ENCODE results near the gene METRN.

METRN gene

DNA sequence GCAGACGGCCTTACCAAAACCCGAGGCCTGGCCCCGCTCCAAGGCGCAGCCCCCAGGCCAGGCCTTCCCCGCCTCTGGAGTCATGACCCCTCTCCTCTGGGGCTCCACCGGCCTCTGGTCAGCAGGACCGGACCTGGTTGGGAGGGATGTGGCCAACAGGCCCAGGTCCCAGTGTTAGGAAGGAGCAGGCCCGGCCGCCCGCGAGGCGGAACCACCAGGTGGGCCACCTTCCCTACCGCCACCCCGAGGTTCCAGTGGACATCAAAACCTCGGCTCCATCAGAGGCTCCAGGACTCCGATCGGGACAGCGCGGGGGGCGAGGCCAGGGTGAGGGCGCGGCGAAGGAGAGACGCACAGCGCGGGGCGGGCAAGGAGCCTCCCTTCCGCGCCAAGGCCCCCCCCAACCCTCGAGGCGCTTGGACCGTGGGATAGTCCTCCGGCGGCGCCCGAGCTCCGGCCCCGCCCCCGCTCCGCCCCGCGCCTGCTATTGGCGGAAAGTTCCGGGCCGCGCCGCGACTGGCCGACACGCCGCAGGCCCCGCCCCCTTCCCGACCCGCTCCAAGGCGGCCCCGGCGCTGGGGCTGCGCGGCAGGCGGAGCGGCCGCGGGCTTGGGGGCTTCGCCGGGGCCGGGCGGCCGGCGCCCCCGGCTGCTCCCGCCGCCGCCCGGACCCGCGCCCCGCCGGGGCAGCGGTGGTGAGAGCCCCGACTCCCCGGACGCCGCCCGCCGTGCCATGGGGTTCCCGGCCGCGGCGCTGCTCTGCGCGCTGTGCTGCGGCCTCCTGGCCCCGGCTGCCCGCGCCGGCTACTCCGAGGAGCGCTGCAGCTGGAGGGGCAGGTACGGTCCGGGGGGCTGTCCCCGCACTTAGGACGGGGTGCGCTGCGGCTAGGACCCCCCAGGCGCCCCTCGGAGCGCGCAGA is at the start of gene METRN:
METRN (plus strand) TSS at position 561 of the 919 bp plus-strand sequence; CDS start at position 733, 172 bp downstream.
- peak; percentile 89 for DNase-seq (ENCODE audit: low spot score)

DNA sequence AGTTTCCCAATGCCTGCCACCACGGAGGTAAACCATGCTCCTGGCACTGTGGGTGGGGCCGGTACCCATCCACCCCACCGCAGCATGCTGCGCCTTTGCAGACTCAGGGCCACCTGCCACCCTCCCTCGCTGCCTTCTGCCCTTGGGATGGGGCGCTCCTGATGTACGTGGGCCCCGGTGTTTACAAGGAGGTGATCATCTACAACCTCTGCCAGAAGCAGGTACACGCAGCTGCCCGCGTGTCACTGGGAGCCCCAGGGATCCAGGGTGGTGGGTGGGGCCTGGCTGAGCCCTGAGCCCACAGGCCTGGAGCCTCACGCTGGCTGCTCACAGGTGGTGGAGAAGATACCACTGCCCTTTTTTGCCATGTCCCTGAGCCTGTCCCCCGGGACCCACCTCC is 48.3 kb upstream of the METRN start:
- no peak for DNase-seq (ENCODE audit: low spot score)

DNA sequence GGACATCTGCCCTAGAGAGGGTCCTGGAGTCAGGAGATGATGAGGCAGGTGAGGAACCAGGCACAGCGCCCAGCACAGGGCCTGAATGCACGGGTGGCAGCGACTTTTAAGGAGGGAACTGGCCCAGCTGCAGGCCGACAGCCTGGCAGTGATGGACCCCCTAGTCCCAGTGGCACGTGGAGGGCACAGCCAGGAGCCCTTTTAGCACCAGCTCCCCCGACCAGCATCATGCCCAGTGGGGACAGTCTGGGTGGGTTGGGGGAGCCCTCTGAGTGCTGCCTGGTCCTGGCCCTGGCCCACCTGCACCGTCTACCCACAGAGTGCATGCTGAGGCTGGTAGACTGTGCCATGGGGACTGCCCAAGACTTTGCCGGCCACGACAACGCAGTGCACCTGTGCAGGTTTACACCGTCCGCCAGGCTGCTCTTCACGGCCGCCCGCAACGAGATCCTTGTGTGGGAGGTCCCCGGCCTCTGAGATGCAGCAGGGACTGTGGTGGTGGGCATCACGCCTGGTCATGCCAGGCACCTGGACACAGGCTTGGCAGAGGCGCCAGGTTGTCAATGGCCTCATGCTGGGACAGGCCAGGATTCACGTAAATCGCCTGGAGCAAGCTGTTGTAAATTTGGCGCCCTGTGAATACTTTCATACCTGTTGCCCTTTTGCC is 47.7 kb upstream of the METRN start:
- DNase-seq (ENCODE audit: low spot score) = no peak

DNA sequence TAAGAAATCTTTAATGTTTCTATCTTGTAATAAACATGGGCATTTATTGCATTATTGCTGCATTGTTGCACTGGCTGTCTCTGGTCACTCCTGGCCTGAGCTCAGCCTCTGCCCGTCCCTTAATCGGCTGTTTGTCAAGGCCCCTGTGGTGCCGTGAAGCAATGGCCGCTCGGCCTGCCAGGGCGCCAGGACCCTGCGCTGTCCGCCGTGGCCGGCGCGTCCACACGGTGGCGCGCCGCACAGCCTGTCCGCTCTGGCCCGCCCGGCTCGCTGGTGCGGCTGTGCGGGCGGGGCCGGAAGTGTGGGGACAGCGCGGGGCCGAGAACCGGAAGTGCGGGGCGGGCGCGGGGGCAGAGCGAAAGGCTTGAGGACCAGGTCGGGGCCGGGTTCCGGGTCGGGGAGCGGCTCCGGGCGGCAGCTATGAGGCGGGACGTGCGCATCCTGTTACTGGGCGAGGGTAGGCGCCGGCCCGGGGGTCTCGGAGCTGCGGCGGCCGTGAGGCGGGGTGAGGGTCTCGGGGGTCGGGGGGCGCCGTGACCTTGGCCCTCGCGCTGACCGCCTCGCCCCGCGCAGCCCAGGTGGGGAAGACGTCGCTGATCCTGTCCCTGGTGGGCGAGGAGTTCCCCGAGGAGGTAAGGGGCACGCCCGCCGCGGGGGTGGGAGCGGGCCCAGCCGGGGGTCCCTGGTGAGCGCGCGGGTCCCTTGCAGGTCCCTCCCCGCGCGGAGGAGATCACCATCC is 47.0 kb upstream of the METRN start, which contains the start of gene RHOT2:
RHOT2 (plus strand) TSS at position 353 of the 739 bp plus-strand sequence; CDS start at position 421, 68 bp downstream.
- peak; percentile 92 for DNase-seq (ENCODE audit: low spot score)

DNA sequence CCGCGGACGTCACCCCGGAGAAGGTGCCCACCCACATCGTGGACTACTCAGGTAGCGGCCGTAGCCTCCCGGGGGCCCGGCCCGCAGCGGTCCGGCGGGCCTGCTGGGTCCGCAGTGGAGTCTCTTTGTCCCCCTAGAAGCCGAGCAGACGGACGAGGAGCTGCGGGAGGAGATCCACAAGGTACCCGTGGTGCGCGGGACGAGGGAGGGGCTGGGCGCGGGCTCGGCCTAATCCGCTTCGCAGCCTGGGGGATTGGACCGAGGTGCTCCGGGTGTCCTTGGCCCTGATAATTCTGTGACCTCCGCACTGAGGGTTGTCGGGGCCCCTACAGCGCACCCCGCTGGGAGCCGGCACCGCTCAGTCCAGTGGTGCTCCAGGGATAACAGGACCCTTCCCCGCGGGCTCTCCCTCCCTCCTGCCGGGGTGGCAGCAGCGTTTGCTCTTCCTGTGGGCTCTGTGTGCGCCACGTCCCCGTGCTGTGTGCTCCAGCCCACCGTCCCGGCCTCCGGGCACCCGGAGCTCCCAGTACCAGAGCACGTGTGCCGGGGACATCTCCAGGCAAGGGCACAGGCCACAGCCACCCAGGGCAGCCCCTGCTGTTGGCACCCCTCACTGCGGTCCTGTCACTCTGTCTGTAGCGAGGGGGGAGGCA is 46.3 kb upstream of the METRN start:
- no peak for DNase-seq (ENCODE audit: low spot score)

DNA sequence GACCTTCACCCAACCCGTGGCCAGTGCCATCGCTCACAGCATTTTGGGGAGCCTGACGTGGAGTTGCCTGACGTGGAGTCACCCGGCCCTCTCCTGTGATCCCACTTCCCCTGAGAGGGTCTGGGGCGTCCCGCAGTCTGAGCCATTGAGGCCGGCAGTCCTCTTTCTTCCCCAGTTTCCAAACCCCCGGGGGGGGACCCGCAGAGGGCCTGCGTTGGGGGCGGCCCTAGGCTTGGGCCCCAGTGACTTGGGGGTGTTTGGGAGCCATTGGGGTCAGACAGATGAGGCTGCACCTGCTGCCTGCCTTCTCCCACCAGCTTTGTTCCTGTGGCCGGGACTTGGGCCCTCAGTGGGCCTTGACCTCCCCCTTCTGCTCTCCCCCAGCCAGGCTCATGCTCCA is 45.3 kb upstream of the METRN start:
- DNase-seq (ENCODE audit: low spot score) = no peak

DNA sequence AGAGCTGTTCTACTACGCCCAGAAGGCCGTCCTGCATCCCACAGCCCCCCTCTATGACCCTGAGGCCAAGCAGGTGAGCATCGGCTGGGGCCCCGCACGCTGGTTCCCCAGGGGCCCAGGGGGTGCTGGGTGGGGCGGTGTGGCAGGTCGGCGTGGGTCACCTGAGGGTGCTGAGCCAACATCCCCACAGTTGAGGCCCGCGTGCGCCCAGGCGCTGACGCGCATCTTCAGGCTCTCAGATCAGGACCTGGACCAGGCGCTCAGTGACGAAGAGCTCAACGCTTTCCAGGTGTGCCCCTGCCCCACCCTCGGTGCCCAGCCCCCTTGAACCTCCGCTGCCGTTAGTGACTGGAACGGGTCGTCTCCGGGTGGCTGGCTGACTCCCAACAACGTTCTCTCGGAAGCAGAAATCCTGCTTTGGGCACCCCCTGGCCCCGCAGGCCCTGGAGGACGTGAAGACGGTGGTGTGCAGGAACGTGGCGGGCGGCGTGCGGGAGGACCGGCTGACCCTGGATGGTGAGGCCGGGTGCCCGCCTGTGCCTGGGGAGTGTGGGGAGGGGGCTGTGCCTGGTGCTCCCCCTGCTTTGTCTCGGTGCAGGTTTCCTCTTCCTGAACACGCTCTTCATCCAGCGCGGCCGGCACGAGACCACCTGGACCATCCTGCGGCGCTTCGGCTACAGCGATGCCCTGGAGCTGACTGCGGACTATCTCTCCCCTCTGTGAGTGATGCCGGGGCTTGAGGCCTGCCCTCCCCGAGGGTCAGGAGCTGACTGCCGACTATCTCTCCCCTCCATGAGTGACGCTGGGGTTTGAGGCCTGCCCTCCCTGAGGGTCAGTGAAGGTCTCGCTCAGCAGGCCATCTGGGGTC is 44.2 kb upstream of the METRN start:
- no peak for DNase-seq (ENCODE audit: low spot score)

DNA sequence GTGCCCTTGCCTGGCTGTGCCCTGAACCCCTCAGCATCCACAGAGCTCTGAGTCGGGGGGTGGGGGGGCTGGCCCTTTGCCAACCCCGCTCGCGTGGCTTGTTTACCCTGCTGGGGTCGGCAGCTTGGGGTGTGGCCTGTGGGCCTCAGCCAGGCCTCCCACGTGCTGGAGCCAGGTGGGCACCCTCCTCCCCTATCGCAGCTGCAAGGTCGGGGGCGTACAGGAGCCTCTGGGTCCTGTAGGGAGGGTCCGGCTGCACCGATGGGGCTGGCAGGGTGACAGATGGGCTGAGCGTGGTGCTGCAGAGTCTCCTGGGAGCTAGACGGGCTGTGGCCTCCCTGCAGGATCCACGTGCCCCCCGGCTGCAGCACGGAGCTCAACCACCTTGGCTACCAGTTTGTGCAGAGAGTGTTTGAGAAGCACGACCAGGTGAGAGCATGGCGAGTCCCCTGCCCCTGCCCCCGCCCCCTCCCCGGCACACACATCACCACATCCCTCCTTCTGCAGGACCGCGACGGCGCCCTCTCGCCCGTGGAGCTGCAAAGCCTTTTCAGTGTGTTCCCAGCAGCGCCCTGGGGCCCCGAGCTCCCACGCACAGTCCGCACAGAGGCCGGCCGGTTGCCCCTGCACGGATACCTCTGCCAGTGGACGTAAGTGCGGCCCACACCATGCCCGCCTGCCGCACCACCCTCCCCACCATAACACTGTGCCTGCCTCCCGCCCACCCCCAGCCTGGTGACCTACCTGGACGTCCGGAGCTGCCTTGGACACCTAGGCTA is 43.4 kb upstream of the METRN start:
- DNase-seq (ENCODE audit: low spot score) = no peak

DNA sequence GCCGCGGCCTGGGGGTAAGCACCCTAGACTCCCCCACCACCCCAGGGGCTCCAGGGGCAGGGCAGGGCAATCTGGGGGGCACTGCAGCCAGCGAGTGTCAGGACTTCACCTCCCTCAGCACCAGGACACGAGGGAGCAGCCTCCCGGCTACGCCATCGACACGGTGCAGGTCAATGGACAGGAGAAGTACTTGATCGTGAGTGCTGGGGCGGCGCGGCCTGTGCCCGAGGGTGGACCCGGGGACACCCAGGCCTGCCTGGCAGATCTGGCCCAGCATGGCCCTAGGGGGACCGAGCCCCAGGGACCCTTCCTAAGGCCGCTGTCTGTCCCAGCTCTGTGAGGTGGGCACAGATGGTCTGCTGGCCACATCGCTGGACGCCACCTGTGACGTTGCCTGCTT is 42.5 kb upstream of the METRN start:
- no peak for DNase-seq (ENCODE audit: low spot score)

DNA sequence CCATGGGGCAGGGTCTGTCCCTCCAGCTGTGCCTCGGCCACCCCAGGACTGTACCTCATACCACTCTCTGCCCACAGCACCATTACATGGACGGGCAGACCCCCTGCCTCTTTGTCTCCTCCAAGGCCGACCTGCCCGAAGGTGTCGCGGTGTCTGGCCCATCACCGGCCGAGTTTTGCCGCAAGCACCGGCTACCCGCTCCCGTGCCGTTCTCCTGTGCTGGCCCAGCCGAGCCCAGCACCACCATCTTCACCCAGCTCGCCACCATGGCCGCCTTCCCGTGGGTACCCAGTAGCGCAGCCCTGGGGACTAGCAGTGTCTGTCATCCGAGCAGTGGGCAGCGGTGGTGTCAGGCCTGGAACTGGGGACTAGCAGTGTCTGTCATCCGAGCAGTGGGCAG is 42.1 kb upstream of the METRN start:
- no peak for DNase-seq (ENCODE audit: low spot score)

DNA sequence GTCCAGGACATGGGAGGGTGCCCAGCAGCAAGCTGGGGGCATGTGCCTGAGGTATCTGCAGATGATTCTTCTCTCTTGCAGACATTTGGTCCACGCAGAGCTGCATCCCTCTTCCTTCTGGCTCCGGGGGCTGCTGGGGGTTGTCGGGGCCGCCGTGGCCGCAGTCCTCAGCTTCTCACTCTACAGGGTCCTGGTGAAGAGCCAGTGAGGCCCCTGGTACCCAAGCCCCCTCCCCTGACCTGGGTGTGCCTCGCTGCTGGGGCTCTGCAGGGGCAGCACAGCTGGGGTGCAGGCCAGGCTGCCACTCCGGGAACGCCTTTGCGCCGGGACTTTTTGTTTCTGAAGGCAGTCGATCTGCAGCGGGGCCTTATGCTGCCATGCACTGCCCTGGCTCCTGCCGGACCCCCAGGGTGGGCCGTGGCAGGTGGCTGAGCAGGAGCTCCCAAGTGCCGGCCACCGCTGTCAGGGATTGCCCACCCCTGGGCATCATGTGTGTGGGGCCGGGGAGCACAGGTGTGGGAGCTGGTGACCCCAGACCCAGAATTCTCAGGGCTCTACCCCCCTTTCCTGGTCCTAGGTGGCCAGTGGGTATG is 41.4 kb upstream of the METRN start:
- DNase-seq (ENCODE audit: low spot score) = no peak

DNA sequence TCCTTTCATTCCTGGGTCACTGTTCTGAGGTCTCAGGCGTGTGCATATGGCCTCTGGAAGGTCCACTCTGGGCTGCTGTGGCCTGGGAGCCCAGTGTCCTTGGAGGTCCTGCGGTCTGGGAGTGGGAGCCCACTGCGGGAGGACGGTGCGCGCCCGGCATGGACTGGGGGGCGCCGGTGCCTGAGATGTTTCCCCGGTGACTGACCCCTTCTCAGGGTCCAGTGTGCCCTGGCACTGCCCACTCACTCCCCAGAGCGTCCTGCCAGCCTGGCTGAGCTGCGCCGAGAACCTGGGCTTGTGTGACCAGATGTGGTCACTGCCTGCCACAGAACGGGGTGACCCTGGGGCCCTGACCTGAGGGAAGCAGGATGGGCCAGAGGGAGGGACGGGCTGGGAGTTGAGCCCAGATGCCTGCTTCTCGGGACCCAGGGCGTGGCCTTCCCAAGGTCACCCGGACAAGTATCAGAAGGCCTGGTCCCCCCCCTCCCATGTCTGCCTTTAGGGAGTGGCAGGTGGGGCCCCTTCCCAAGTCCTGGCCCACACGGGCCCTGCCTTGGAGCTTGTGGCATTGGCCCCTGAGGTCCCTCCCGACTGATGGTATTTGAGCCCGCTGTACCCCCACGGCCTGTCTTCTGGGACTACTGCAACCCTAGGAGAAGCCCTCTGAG is 40.6 kb upstream of the METRN start:
- DNase-seq (ENCODE audit: low spot score) = no peak

DNA sequence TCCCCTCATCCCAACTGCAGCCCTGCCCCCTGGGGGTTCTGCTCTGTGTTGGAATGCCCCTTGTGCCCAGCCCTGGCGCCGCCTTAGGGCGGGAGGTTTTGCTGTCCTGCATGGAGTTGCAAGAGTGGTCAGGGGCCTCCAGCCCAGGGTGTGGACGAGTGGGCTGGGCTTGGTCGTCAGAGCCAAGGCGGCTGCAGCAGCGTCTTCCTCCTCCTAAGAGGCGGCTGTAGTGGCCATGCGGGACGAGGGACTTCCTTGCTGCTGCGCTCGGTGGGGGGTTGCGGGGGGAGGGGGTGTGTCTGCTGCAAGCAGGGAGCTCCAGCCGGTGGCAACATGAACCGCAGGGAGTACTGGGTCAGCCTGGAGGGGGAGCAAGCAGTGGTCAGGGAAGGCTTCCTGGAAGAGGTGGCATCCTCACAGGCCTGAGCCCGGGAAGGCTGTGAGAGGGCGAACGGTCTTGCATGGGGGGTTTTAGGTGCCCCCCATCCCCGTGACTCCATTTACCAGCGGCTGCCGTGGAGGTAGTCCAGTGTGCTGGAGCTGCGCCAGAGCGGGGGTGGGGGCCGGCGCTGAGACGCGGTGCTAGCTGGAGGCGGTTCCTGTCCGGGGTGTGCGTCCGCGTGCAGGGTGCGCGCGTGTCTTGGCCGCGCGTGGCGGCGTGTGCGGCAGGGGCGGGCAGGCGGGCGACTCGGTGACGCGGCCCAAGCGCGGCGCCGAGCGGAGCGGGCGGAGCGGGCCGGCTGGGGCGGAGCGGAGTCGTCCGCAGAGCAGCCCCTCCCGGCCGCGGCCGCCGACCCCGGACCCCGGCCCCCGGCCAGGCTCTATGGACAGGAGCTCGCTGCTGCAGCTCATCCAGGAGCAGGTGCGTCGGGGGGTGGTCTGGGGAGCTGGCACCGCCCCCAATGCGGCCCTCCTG is 39.7 kb upstream of the METRN start, which contains the start of gene RHBDL1:
RHBDL1 (plus strand) TSS at position 704 of the 916 bp plus-strand sequence; CDS start at position 824, 120 bp downstream.
- DNase-seq (ENCODE audit: low spot score) = no peak

DNA sequence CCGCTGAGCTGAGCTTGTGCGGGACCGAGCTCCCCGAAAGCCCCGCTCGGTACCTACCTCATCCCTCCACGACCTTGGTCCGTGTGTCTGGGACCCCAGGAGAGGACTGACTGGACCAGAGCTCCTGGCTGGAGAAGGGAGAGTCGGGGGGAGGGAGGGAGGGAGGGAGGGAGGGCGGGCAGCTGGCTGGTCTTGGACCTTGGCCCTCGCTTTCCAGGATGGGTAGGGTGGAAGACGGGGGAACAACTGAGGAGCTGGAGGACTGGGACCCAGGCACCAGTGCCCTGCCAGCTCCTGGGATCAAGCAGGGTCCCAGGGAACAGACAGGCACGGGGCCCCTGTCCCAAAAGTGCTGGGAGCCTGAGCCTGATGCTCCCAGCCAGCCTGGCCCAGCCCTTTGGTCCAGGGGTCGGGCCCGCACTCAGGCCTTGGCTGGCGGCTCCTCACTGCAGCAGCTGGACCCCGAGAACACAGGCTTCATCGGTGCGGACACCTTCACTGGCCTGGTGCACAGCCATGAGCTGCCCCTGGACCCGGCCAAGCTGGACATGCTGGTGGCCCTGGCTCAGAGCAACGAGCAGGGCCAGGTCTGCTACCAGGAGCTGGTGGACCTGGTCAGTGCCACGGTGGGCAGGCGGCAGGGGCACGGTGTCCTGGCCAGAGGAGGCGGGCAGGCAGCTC is 38.9 kb upstream of the METRN start:
- DNase-seq (ENCODE audit: low spot score) = no peak

DNA sequence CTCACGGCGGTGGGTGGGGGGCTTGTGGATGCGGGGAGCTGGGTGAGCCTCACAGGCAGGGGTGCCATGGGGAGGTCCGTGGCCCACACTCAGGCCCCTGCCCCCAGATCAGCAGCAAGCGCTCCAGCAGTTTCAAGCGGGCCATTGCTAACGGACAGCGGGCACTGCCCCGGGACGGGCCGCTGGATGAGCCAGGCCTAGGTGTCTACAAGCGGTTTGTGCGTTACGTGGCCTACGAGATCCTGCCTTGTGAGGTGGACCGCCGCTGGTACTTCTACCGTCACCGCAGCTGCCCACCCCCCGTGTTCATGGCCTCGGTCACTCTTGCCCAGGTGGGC is 38.4 kb upstream of the METRN start:
- no peak for DNase-seq (ENCODE audit: low spot score)

DNA sequence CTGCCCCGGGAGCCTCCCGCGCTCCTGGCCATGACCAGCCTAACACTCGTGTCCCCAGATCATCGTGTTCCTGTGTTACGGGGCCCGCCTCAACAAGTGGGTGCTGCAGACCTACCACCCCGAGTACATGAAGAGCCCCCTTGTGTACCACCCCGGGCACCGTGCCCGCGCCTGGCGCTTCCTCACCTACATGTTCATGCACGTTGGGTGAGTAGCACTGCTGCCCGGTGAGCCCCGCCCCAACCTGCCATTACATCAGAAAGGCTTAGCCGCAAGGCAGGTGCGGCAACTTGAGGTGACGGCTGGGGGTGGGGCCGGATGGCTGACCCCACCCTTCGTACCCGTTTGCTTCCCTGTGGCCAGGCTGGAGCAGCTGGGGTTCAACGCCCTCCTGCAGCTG is 38.0 kb upstream of the METRN start:
- DNase-seq (ENCODE audit: low spot score) = no peak

All from putamen (tissue), 1 donor.